IMR-90 (cell line): Measurements from ENCODE around the gene PCBP3.

Source experiments
- CEBPB ChIP-seq: IDR thresholded peaks from 2 replicates; pipeline ENCODE4 v1.6.1; 2012; ENCODE audit warnings: low read depth, low read length, improper control_type of control experiment
- FOS ChIP-seq: fragments of 150-350 bp; IDR thresholded peaks from 2 replicates; pipeline ENCODE4 v1.6.1; 2016; ENCODE audit warnings: low read depth, low read length
- MAZ ChIP-seq: IDR thresholded peaks from 2 replicates; pipeline ENCODE4 v1.6.1; 2012; ENCODE audit warnings: low read depth, mild to moderate bottlenecking, low read length, improper control_type of control experiment, moderate library complexity, borderline replicate concordance
- MXI1 ChIP-seq: IDR thresholded peaks from 2 replicates; pipeline ENCODE4 v1.6.1; 2012; ENCODE audit warnings: low read depth, mild to moderate bottlenecking, low read length, moderate library complexity, borderline replicate concordance
- NFE2L2 ChIP-seq: fragments of 150-350 bp; IDR thresholded peaks from 2 replicates; pipeline ENCODE4 v1.6.1; 2016; ENCODE audit warnings: low read depth, mild to moderate bottlenecking, low read length
- POLR2A ChIP-seq: IDR thresholded peaks from 2 replicates; pipeline ENCODE4 v1.6.1; 2012; ENCODE audit warnings: mild to moderate bottlenecking, low read depth, low read length
- RAD21 ChIP-seq: IDR thresholded peaks from 2 replicates; pipeline ENCODE4 v1.6.1; 2012; ENCODE audit warnings: low read length, improper control_type of control experiment
- RCOR1 ChIP-seq: IDR thresholded peaks from 2 replicates; pipeline ENCODE4 v1.6.1; 2012; ENCODE audit warnings: mild to moderate bottlenecking, low read length, improper control_type of control experiment; ENCODE audit not compliant: insufficient replicate concordance
- RFX5 ChIP-seq: IDR thresholded peaks from 2 replicates; pipeline ENCODE4 v1.8.0; 2012; ENCODE audit warnings: low read depth, mild to moderate bottlenecking, low read length, moderate library complexity
- TF ChIP-seq, protein P1 (sequence below): fragments of 150-350 bp; IDR thresholded peaks from 2 replicates; pipeline ENCODE4 v1.6.1; 2017; ENCODE audit warnings: mild to moderate bottlenecking, antibody characterized with exemption, low read length, low read depth
- TF ChIP-seq, protein P2 (sequence below): conservative IDR thresholded peaks from 2 replicates; pipeline ENCODE4 v1.5.1; 2012; ENCODE audit warnings: mild to moderate bottlenecking, low read depth, low read length, improper control_type of control experiment

DNA sequence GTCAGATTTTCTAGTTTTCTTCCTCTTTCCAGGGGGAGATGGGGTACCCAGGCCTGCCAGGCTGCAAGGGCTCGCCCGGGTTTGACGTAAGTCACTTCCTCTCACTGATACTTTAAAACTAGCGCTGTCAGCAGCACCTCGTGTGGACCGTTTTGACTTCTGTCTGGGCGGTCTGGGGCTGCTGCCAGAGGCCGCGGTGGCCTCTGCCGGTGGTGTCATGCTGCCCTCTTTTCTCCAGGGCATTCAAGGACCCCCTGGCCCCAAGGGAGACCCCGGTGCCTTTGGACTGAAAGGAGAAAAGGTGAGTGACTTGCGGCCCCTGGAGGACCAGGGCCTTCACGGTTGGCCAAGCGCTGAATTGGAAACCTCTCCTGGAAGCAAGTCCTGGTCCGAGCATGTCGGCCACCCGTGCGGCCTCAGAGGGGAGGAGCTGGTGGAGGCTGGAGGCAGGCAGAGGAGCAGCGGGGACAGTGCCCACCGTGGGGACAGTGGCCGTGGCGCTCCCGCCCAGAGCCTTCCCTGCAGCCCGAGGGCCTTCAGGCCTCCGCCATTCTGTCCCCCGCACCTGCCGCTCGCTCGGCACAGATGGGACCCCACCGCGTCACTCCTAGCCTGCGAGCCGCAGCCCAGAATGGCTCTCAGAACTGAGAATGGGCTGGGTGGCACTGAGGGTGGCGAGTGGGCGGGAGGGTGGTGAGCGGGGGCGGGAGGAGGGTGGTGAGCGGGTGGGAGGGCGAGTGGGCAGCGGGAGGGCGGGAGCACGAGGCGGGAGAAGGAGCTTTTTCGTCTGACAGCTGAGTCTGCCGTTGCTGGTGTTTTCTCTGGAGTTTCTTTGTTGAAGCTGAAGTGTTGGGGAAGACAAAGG is 347.4 kb downstream of the PCBP3 start:
- TF ChIP-seq, protein P1, sequence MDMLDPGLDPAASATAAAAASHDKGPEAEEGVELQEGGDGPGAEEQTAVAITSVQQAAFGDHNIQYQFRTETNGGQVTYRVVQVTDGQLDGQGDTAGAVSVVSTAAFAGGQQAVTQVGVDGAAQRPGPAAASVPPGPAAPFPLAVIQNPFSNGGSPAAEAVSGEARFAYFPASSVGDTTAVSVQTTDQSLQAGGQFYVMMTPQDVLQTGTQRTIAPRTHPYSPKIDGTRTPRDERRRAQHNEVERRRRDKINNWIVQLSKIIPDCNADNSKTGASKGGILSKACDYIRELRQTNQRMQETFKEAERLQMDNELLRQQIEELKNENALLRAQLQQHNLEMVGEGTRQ = no peak
- TF ChIP-seq RFX5 (no peak), MAZ (no peak), MXI1 (no peak), POLR2A (no peak), RCOR1 (no peak), FOS (no peak), CEBPB (no peak), NFE2L2 (no peak), RAD21 (no peak)
- TF ChIP-seq, protein P2, sequence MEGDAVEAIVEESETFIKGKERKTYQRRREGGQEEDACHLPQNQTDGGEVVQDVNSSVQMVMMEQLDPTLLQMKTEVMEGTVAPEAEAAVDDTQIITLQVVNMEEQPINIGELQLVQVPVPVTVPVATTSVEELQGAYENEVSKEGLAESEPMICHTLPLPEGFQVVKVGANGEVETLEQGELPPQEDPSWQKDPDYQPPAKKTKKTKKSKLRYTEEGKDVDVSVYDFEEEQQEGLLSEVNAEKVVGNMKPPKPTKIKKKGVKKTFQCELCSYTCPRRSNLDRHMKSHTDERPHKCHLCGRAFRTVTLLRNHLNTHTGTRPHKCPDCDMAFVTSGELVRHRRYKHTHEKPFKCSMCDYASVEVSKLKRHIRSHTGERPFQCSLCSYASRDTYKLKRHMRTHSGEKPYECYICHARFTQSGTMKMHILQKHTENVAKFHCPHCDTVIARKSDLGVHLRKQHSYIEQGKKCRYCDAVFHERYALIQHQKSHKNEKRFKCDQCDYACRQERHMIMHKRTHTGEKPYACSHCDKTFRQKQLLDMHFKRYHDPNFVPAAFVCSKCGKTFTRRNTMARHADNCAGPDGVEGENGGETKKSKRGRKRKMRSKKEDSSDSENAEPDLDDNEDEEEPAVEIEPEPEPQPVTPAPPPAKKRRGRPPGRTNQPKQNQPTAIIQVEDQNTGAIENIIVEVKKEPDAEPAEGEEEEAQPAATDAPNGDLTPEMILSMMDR = no peak
